Progenitor cell of endocrine pancreas (in vitro differentiated cells): ENCODE data around the gene ZNF837. TPM values are rescaled to one million over a fixed set of nuclear protein-coding genes. Genes with fewer than 3 reads are reported as not detected.

Experiments used
- DNase-seq: peaks from one replicate; pipeline ENCODE4 v3.0.0; 2021; ENCODE audit warnings: low spot score; ENCODE audit not compliant: unreplicated experiment
- H3K27ac Mint-ChIP-seq: 2 replicates; pipeline ENCODE4 v1.8.0; 2021; ENCODE audit warnings: mild to moderate bottlenecking, moderate library complexity, mixed read lengths
- H3K27me3 Mint-ChIP-seq: 2 replicates; pipeline ENCODE4 v1.8.0; 2021; ENCODE audit warnings: mixed read lengths
- H3K36me3 Mint-ChIP-seq: 2 replicates; pipeline ENCODE4 v1.8.0; 2022; ENCODE audit warnings: mixed read lengths; ENCODE audit not compliant: insufficient read depth
- H3K4me1 Mint-ChIP-seq: 2 replicates; pipeline ENCODE4 v1.8.0; 2021; ENCODE audit warnings: low read depth, mixed read lengths
- H3K4me3 Mint-ChIP-seq: 2 replicates; pipeline ENCODE4 v1.8.0; 2021; ENCODE audit warnings: low read depth, mild to moderate bottlenecking, moderate library complexity, mixed read lengths
- H3K9me3 Mint-ChIP-seq: 2 replicates; pipeline ENCODE4 v1.8.0; 2021; ENCODE audit warnings: low read depth, mixed read lengths
- long read RNA-seq: library from polyadenylated mRNA; unstranded; transcript quantifications from one replicate; pipeline ENCODE4 v2.0.0, GENCODE V29; 2020
- total RNA-seq: library from RNA; stranded (reverse); gene quantifications from 2 replicates; pipeline ENCODE4 v1.2.1, GENCODE V29; 2021
- TF ChIP-seq, protein P1 (sequence below): fragments of 200-600 bp; sonication (generic); IDR thresholded peaks from one replicate; pipeline ENCODE4 v1.5.0; 2021; ENCODE audit warnings: antibody characterized with exemption, mild to moderate bottlenecking; ENCODE audit not compliant: unreplicated experiment

Gene ZNF837
- 5.4 and 6.1 TPM in 2 replicates for total RNA-seq
- long read RNA-seq, result 0 reads

DNA sequence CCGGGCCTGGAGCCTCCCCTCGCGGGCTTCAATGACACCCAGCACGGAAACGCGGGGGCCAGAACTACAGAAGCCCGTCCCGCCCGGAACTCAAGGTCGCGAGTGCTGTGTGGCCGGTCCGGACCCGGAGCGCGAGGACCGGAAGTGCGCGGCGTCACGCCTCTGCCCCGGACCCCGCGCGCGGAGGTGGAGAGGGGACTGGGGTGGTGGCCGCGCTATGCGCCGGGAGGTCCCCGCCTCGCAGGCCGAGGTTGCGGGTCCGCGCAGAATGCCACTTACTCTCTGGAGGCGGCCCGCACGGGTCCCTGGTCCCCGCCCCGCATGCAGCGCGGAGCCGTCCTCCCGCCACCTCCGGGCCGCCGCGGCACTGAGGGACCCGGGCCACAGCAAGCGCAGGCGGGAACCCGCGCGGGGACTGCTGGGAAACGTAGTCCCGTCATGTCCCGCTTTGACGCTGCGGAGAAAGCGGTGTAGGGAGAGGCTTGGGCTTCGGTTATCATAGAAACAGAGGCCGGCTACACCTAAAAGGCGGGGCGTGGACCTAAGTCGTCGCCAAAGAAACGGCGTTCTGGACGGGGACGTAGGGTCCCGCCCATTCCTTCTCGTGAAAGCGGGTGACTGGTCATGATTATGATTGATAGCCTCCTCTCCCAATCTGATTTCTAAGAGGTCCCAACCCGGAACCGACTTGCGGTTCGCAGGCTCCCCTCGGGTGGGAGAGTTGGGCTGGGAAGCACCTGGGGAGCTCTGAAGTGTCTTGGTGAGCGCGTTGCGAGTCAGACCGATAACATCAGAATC is at the start of gene ZNF837:
TSS of gene ZNF837 (minus strand) at position 369 of the 798 bp plus-strand sequence. CDS start 11,698 bp downstream, outside the sequence.
- TF ChIP-seq, protein P1, sequence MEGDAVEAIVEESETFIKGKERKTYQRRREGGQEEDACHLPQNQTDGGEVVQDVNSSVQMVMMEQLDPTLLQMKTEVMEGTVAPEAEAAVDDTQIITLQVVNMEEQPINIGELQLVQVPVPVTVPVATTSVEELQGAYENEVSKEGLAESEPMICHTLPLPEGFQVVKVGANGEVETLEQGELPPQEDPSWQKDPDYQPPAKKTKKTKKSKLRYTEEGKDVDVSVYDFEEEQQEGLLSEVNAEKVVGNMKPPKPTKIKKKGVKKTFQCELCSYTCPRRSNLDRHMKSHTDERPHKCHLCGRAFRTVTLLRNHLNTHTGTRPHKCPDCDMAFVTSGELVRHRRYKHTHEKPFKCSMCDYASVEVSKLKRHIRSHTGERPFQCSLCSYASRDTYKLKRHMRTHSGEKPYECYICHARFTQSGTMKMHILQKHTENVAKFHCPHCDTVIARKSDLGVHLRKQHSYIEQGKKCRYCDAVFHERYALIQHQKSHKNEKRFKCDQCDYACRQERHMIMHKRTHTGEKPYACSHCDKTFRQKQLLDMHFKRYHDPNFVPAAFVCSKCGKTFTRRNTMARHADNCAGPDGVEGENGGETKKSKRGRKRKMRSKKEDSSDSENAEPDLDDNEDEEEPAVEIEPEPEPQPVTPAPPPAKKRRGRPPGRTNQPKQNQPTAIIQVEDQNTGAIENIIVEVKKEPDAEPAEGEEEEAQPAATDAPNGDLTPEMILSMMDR, result no peak
- H3K27ac Mint-ChIP-seq, result peak within 1 kb of the TSS; percentile 95
- peaks cover 17% of the 10 kb centered on the region for H3K4me1 Mint-ChIP-seq
- H3K4me3 Mint-ChIP-seq, result peak within 1 kb of the TSS; percentile 91
- no peaks in the 10 kb centered on the region for H3K27me3 Mint-ChIP-seq
- H3K9me3 Mint-ChIP-seq, result no peaks in the 10 kb centered on the region
- no peaks in the 10 kb centered on the region for H3K36me3 Mint-ChIP-seq
- DNase-seq, result peak; percentile 91

DNA sequence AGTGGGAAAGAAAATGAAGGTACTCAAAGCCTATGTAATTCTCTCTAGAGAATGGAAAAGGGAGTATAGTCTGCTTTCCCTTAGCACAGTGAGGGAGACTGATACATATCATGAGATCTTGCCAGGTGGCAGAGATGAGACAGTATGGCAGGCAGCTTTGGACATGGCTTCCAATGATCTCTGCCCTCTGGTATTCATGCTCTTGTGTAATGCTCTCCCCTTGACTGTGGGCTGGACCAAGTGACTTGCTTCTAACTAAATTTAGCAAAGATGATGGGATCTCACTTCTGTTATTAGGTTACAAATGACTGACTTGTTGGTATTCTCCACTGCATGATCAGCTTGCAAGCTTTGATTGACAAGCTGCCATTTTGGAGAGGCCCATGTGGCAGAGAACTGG is 48.9 kb upstream of the ZNF837 start:
- no peaks in the 10 kb centered on the region for H3K27me3 Mint-ChIP-seq
- H3K27ac Mint-ChIP-seq, result no peak overlapping the region
- no peak for DNase-seq
- no peak overlapping the region for H3K4me3 Mint-ChIP-seq
- no peaks in the 10 kb centered on the region for H3K4me1 Mint-ChIP-seq
- TF ChIP-seq, protein P1, result no peak
- H3K36me3 Mint-ChIP-seq, result peaks cover 59% of the 10 kb centered on the region
- H3K9me3 Mint-ChIP-seq, result peaks cover 28% of the 10 kb centered on the region

DNA sequence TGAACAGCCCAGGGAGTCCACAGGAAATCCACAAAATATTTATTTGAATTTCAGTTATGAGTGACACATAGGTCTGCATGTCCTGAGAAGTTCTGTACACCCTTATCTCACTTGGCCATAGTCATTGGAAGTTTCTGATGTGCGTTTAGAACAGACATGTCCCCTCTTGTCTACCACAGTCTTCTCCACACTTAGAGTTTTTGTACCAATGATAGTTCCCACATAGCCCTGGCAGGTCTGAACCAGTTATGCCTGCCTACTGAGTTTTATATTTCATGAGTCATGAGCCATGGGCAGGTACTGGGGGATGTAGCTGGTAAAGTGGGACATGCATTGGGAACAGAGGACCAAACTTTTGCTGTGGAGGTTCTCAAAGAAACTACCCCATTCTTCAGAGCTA is 47.8 kb upstream of the ZNF837 start:
- Mint-ChIP-seq H3K27me3 (no peaks in the 10 kb centered on the region), H3K9me3 (peaks cover 21% of the 10 kb centered on the region), H3K4me3 (no peak overlapping the region), H3K27ac (no peak overlapping the region), H3K36me3 (peaks cover 53% of the 10 kb centered on the region), H3K4me1 (no peaks in the 10 kb centered on the region)
- no peak for DNase-seq
- TF ChIP-seq, protein P1, result no peak

DNA sequence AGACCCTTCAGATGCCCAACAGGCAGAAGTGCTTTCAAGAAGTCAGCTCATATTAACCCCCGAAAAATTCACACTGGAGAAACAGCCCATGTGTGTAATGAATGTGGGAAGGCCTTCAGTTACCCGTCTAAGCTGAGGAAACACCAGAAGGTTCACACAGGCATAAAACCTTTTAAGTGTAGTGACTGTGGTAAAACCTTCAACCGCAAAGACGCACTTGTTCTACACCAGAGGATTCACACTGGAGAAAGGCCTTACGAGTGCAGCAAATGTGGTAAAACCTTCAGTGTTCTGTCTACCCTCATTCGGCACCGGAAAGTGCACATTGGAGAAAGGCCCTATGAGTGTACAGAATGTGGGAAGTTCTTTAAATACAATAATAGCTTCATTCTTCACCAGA is 36.2 kb upstream of the ZNF837 start:
- DNase-seq, result no peak
- peaks cover 8% of the 10 kb centered on the region for H3K9me3 Mint-ChIP-seq
- TF ChIP-seq, protein P1, result no peak
- peaks cover 48% of the 10 kb centered on the region for H3K36me3 Mint-ChIP-seq
- H3K4me1 Mint-ChIP-seq, result no peaks in the 10 kb centered on the region
- H3K27ac Mint-ChIP-seq, result no peak overlapping the region
- H3K4me3 Mint-ChIP-seq, result no peak overlapping the region
- H3K27me3 Mint-ChIP-seq, result no peaks in the 10 kb centered on the region

DNA sequence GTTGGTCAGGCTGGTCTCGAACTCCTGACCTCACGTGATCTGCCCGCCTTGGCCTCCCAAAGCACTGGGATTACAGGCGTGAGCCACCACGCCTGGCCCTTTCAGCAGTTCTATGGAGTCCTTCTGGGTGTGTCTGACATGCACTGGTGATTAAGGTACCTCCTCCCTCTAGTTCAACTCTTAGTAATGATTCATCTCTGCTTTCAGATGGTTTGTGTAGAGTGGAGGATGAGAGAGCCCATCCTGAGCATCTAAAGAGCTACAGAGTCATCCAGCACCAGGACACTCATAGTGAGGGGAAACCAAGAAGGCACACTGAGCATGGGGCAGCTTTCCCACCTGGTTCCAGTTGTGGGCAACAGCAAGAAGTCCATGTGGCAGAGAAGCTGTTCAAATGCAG is 35.8 kb upstream of the ZNF837 start:
- H3K36me3 Mint-ChIP-seq, result peaks cover 46% of the 10 kb centered on the region
- H3K27me3 Mint-ChIP-seq, result no peaks in the 10 kb centered on the region
- H3K27ac Mint-ChIP-seq, result no peak overlapping the region
- peaks cover 8% of the 10 kb centered on the region for H3K9me3 Mint-ChIP-seq
- H3K4me1 Mint-ChIP-seq, result no peaks in the 10 kb centered on the region
- DNase-seq, result no peak
- no peak overlapping the region for H3K4me3 Mint-ChIP-seq
- TF ChIP-seq, protein P1, result no peak
